DOHH2 (cell line): ENCODE data around the gene RNF148.

Experiments used
- H3F3A ChIP-seq: fragments of 200-600 bp; sonication (generic), shearing (Covaris generic); 2 replicates; pipeline ENCODE4 v1.6.0; 2016; ENCODE audit warnings: antibody characterized with exemption, mild to moderate bottlenecking; ENCODE audit not compliant: control insufficient read depth, insufficient read depth
- H3K27ac ChIP-seq: fragments of 200-600 bp; sonication (generic); 2 replicates; pipeline ENCODE4 v1.5.1; 2014; ENCODE audit warnings: low read depth, mild to moderate bottlenecking, low read length, moderate library complexity
- H3K27me3 ChIP-seq: fragments of 200-600 bp; sonication (generic); 2 replicates; pipeline ENCODE4 v1.6.1; 2014; ENCODE audit warnings: mild to moderate bottlenecking, low read length, mixed read lengths; ENCODE audit not compliant: control insufficient read depth
- H3K36me3 ChIP-seq: fragments of 200-600 bp; sonication (generic); 2 replicates; pipeline ENCODE4 v1.6.1; 2014; ENCODE audit warnings: mild to moderate bottlenecking, low read length, moderate library complexity, mixed read lengths; ENCODE audit not compliant: control insufficient read depth
- H3K4me1 ChIP-seq: fragments of 200-600 bp; sonication (generic); 2 replicates; pipeline ENCODE4 v1.6.1; 2014; ENCODE audit warnings: mild to moderate bottlenecking, low read length, mixed read lengths; ENCODE audit not compliant: control insufficient read depth
- H3K4me2 ChIP-seq: fragments of 200-600 bp; sonication (generic); 2 replicates; pipeline ENCODE4 v1.6.0; 2014; ENCODE audit warnings: mild to moderate bottlenecking, low read length, moderate library complexity
- H3K4me3 ChIP-seq: fragments of 200-600 bp; sonication (generic); 2 replicates; pipeline ENCODE4 v1.5.1; 2014; ENCODE audit warnings: mild to moderate bottlenecking, low read length, mixed read lengths
- H3K79me2 ChIP-seq: fragments of 200-600 bp; sonication (generic); 2 replicates; pipeline ENCODE4 v1.6.1; 2014; ENCODE audit warnings: mild to moderate bottlenecking, low read length, mixed read lengths; ENCODE audit not compliant: control insufficient read depth
- H3K9me2 ChIP-seq: fragments of 200-600 bp; sonication (generic); replicated peaks from 2 replicates; pipeline ENCODE4 v1.6.1; 2014; ENCODE audit warnings: mild to moderate bottlenecking, low read length, mixed read lengths; ENCODE audit not compliant: control insufficient read depth
- H3K9me3 ChIP-seq: fragments of 200-600 bp; sonication (generic); 2 replicates; pipeline ENCODE4 v1.6.1; 2014; ENCODE audit warnings: antibody characterized with exemption, low read length, mixed read lengths; ENCODE audit not compliant: control insufficient read depth, insufficient read depth
- H4K20me1 ChIP-seq: fragments of 200-600 bp; sonication (generic); 2 replicates; pipeline ENCODE4 v1.6.0; 2014; ENCODE audit warnings: low read depth, mild to moderate bottlenecking, antibody characterized with exemption, low read length, moderate library complexity; ENCODE audit not compliant: control insufficient read depth, insufficient read depth
- CTCF ChIP-seq: fragments of 200-600 bp; sonication (generic); IDR thresholded peaks from one replicate; pipeline ENCODE4 v1.5.1; 2014; ENCODE audit warnings: antibody characterized with exemption, mild to moderate bottlenecking, low read depth, low read length; ENCODE audit not compliant: poor library complexity, severe bottlenecking
- EZH2phosphoT487 ChIP-seq: fragments of 200-600 bp; sonication (generic); IDR thresholded peaks from 2 replicates; pipeline ENCODE4 v1.6.1; 2017; ENCODE audit warnings: borderline replicate concordance, mild to moderate bottlenecking, antibody characterized with exemption, low read length, moderate library complexity, mixed read lengths

Gene RNF148

GRCh38 chr7:122702872-122703510, at the start of gene RNF148:
Gene RNF148 (minus strand): TSS chr7:122702922. CDS start chr7:122702750, 172 bp downstream.
- Histone ChIP-seq H3K9me2 (no peaks in the 10 kb centered on the region), H4K20me1 (no peaks in the 10 kb centered on the region), H3K4me3 (no peak within 1 kb of the TSS), H3K79me2 (no peaks in the 10 kb centered on the region), H3F3A (no peaks in the 10 kb centered on the region), H3K27me3 (no peaks in the 10 kb centered on the region), H3K4me1 (no peaks in the 10 kb centered on the region), H3K27ac (no peak within 1 kb of the TSS), H3K4me2 (no peak within 1 kb of the TSS), H3K36me3 (no peaks in the 10 kb centered on the region), H3K9me3 (no peaks in the 10 kb centered on the region)
- no peak for TF ChIP-seq EZH2phosphoT487
- TF ChIP-seq CTCF: no peak

GRCh38 chr7:122750389-122750788, 47.7 kb upstream of the RNF148 start:
- no peaks in the 10 kb centered on the region for H3K27me3 ChIP-seq
- no peaks in the 10 kb centered on the region for H3K9me3 ChIP-seq
- no peak overlapping the region for H3K27ac ChIP-seq
- no peak overlapping the region for H3K4me2 ChIP-seq
- no peak for TF ChIP-seq CTCF
- TF ChIP-seq EZH2phosphoT487: no peak
- no peaks in the 10 kb centered on the region for H3K9me2 ChIP-seq
- H3K79me2 ChIP-seq: no peaks in the 10 kb centered on the region
- H3K4me3 ChIP-seq: no peak overlapping the region
- H3K4me1 ChIP-seq: no peaks in the 10 kb centered on the region
- no peaks in the 10 kb centered on the region for H3K36me3 ChIP-seq
- no peaks in the 10 kb centered on the region for H4K20me1 ChIP-seq
- no peaks in the 10 kb centered on the region for H3F3A ChIP-seq

- H3K4me3 ChIP-seq: no peak overlapping the region
- H3K9me2 ChIP-seq: no peaks in the 10 kb centered on the region
- H3K27ac ChIP-seq: no peak overlapping the region
- no peaks in the 10 kb centered on the region for H3K9me3 ChIP-seq
- no peaks in the 10 kb centered on the region for H3K27me3 ChIP-seq
- H3K79me2 ChIP-seq: no peaks in the 10 kb centered on the region
- no peak for TF ChIP-seq CTCF
- TF ChIP-seq EZH2phosphoT487: no peak
- H3K4me1 ChIP-seq: no peaks in the 10 kb centered on the region
- H4K20me1 ChIP-seq: no peaks in the 10 kb centered on the region
- H3K36me3 ChIP-seq: no peaks in the 10 kb centered on the region
- no peak overlapping the region for H3K4me2 ChIP-seq
- no peaks in the 10 kb centered on the region for H3F3A ChIP-seq
Observed at GRCh38 chr7:122748195-122748594, 45.5 kb upstream of the RNF148 start.
